GM18505 (cell line): ENCODE measurements around the gene KLK11.

Experiments
- ATAC-seq: cut with Tn5 transposase; IDR thresholded peaks from one replicate; pipeline ENCODE4 v1.9.1; 2021; ENCODE audit not compliant: unreplicated experiment
- POLR2A ChIP-seq: IDR thresholded peaks from 4 replicates; pipeline ENCODE4 v1.6.1; 2011; ENCODE audit warnings: borderline replicate concordance; ENCODE audit not compliant: insufficient read depth, insufficient read length; ENCODE audit errors: extremely low read depth

The KLK11 gene

GRCh38 chr19:51044327-51044726 lies 17.9 kb upstream of the KLK11 start:
- no peak for TF ChIP-seq POLR2A
- no peak for ATAC-seq

- no peak for TF ChIP-seq POLR2A
- no peak for ATAC-seq
Measured at GRCh38 chr19:51043497-51043896, 17.1 kb upstream of the KLK11 start.

GRCh38 chr19:51040151-51040550 lies 13.7 kb upstream of the KLK11 start:
- ATAC-seq: no peak
- no peak for TF ChIP-seq POLR2A

- no peak for ATAC-seq
- no peak for TF ChIP-seq POLR2A
Measured at GRCh38 chr19:51036519-51036918, 10.1 kb upstream of the KLK11 start.

GRCh38 chr19:51034704-51035103 lies 8.3 kb upstream of the KLK11 start, which contains the start of gene KLK12:
KLK12 (minus strand) TSS chr19:51035002; CDS start chr19:51034621, 381 bp downstream.
- ATAC-seq: no peak
- TF ChIP-seq POLR2A: no peak

GRCh38 chr19:51031880-51032225 lies 5.4 kb upstream of the KLK11 start:
- no peak for TF ChIP-seq POLR2A
- no peak for ATAC-seq

- TF ChIP-seq POLR2A: no peak
- no peak for ATAC-seq
Measured at GRCh38 chr19:51031220-51031879, 4.9 kb upstream of the KLK11 start.

- ATAC-seq: no peak
- no peak for TF ChIP-seq POLR2A
Measured at GRCh38 chr19:51030631-51031030, 4.2 kb upstream of the KLK11 start.

- TF ChIP-seq POLR2A: no peak
- ATAC-seq: no peak
Measured at GRCh38 chr19:51029718-51030117, 3.3 kb upstream of the KLK11 start.

GRCh38 chr19:51027873-51028272 lies 1.5 kb upstream of the KLK11 start:
- no peak for ATAC-seq
- TF ChIP-seq POLR2A: no peak

GRCh38 chr19:51027126-51027806 lies 850 bp upstream of the KLK11 start:
- no peak for ATAC-seq
- no peak for TF ChIP-seq POLR2A

GRCh38 chr19:51025809-51026553 lies 435 bp downstream of the KLK11 start:
- no peak for ATAC-seq
- no peak for TF ChIP-seq POLR2A

GRCh38 chr19:51025401-51025800 lies 1.0 kb downstream of the KLK11 start:
- TF ChIP-seq POLR2A: no peak
- ATAC-seq: no peak

GRCh38 chr19:51024924-51025323 lies 1.5 kb downstream of the KLK11 start:
- TF ChIP-seq POLR2A: no peak

GRCh38 chr19:51023946-51024345 lies 2.5 kb downstream of the KLK11 start:
- no peak for TF ChIP-seq POLR2A
- no peak for ATAC-seq

More at GRCh38 chr19:51024924-51025323, 1.5 kb downstream of the KLK11 start:
- no peak for ATAC-seq

- TF ChIP-seq POLR2A: no peak
- no peak for ATAC-seq
Measured at GRCh38 chr19:51022526-51022925, 3.9 kb downstream of the KLK11 start.
